Activated T-cell treated with anti-CD3 and anti-CD28 coated beads, Interleukin-2, amount 50 U/mL, for 72 hours (primary cell): ENCODE results near the gene AK9. TPM values are rescaled to one million over a fixed set of nuclear protein-coding genes. Genes with fewer than 3 reads are reported as not detected.
A peak's percentile ranks its signal among the peaks of the same experiment; 100 is the strongest.

ENCODE experiments used
- ATAC-seq, 2 donors: fragments of 150-1000 bp; cut with Tn5 transposase; replicated peaks in 1 of 2; 2 replicates each; pipeline ENCODE4 v1.10.0; 2021; ENCODE audit warnings: moderate library complexity in 2 of 2, mild to moderate bottlenecking in 1 of 2
- DNase-seq, 2 donors: peaks; one replicate each; pipeline ENCODE4 v3.0.0; 2021 to 2022; ENCODE audit warnings: mixed read lengths in 1 of 2
- H3K27ac Mint-ChIP-seq: one replicate; pipeline ENCODE4 v1.8.0; 2022; ENCODE audit warnings: mild to moderate bottlenecking, moderate library complexity, mixed read lengths
- H3K27me3 Mint-ChIP-seq: one replicate; pipeline ENCODE4 v1.8.0; 2022; ENCODE audit warnings: low read depth, mixed read lengths
- H3K36me3 Mint-ChIP-seq, 2 donors: one replicate each; pipeline ENCODE4 v1.8.0; 2022; ENCODE audit warnings: mixed read lengths in 2 of 2, mild to moderate bottlenecking in 1 of 2; ENCODE audit not compliant: insufficient read depth in 2 of 2
- H3K4me1 Mint-ChIP-seq: one replicate; pipeline ENCODE4 v1.8.0; 2022; ENCODE audit warnings: low read depth, mixed read lengths
- H3K4me3 Mint-ChIP-seq, 2 donors: one replicate each; pipeline ENCODE4 v1.8.0; 2022; ENCODE audit warnings: mild to moderate bottlenecking in 2 of 2, mixed read lengths in 2 of 2, moderate library complexity in 2 of 2
- H3K9me3 Mint-ChIP-seq, 2 donors: one replicate each; pipeline ENCODE4 v1.8.0; 2022; ENCODE audit warnings: mixed read lengths in 2 of 2
- total RNA-seq, 2 donors: library from RNA; stranded (reverse); gene quantifications; one replicate each; pipeline ENCODE4 v1.2.3, GENCODE V29; 2022

AK9 gene
- total RNA-seq, 2 donors from 2014 or later, result 6.4 to 11.5 TPM

DNA sequence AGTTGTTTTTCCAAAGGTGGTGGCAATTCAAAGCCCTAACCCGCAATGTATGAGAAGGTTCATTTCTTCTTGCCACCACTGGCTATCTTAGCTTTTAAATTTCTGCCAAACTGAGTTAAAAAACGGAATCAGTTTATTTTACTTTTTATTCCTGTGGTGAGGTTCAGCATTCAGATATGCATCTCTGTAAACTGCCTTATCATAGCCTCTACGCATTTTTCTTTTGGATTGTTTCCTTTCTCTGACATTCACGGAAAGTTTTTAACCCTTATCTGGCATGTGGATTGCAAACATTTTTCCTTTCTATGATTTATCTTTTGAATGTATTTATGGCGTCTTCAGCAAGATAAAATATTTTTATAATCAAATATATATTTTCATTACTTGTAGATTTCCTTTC, 37.7 kb downstream of the AK9 start:
- no peak overlapping the region for H3K4me3 Mint-ChIP-seq
- H3K4me1 Mint-ChIP-seq, result no peaks in the 10 kb centered on the region
- DNase-seq, result no peak
- peaks cover 0 to 1% of the 10 kb centered on the region in 2 donors for H3K36me3 Mint-ChIP-seq
- no peak for ATAC-seq
- H3K27me3 Mint-ChIP-seq, result no peaks in the 10 kb centered on the region
- H3K27ac Mint-ChIP-seq, result no peak overlapping the region
- peaks cover 0 to 2% of the 10 kb centered on the region in 2 donors for H3K9me3 Mint-ChIP-seq

- DNase-seq (no peak), ATAC-seq (no peak)
- Mint-ChIP-seq H3K4me3 (no peak overlapping the region), H3K36me3 (peaks cover 6 to 18% of the 10 kb centered on the region in 2 donors), H3K27ac (no peak overlapping the region), H3K4me1 (no peaks in the 10 kb centered on the region), H3K27me3 (no peaks in the 10 kb centered on the region), H3K9me3 (peaks cover 3 to 5% of the 10 kb centered on the region in 2 donors)
Measured at GRCh38 chr6:109644131-109644530, 46.9 kb downstream of the AK9 start.

DNA sequence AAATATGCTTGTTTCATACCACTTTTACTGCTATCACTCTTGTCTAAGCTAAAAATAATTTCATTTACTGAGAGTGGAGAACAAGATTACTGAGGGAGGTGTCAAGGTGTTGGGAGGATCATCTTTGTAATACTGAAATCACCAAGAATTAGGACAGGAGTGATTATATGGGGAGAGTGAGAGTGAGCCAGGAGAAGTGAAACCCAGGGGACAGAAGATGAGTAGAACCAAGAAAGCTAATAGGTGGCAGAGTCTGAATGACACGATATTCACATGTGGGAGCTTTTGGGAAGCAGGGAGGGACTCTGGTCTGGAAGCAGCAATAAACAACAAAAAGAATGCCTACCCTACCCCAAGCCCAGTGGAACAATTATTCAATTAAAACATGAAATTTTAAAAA, 58.6 kb downstream of the AK9 start:
- H3K9me3 Mint-ChIP-seq, result no peaks in the 10 kb centered on the region
- H3K27ac Mint-ChIP-seq, result no peak overlapping the region
- no peak overlapping the region for H3K4me3 Mint-ChIP-seq
- DNase-seq (no peak), ATAC-seq (no peak)
- H3K27me3 Mint-ChIP-seq, result no peaks in the 10 kb centered on the region
- H3K4me1 Mint-ChIP-seq, result peaks cover 17% of the 10 kb centered on the region
- H3K36me3 Mint-ChIP-seq, result no peaks in the 10 kb centered on the region

DNA sequence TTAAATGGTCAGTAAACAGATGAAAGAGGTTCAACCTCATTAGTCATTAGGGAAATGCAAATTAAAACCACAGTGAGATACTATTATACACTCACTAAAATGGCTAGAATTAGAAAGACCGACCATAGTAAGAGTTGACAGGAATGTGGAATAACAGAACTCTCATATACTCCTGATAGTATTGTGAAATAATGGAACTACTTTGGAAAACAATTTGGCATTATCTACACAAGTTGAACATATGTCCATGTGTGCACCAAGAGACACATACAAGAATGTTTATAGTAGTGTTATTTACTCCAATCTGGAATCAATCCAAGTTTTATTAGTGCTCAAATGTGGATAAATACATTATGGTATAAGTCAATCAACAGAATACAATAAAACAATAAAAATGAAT, 59.6 kb downstream of the AK9 start:
- Mint-ChIP-seq H3K9me3 (no peaks in the 10 kb centered on the region), H3K4me1 (peaks cover 17% of the 10 kb centered on the region), H3K27ac (no peak overlapping the region), H3K36me3 (no peaks in the 10 kb centered on the region), H3K4me3 (no peak overlapping the region), H3K27me3 (no peaks in the 10 kb centered on the region)
- no peak for ATAC-seq
- no peak for DNase-seq

- peaks cover 2 to 4% of the 10 kb centered on the region in 2 donors for H3K36me3 Mint-ChIP-seq
- peaks cover 17% of the 10 kb centered on the region for H3K4me1 Mint-ChIP-seq
- peaks cover 3 to 6% of the 10 kb centered on the region in 2 donors for H3K9me3 Mint-ChIP-seq
- H3K27me3 Mint-ChIP-seq, result no peaks in the 10 kb centered on the region
- ATAC-seq (peak in 1 of 2 donors; percentile 43), DNase-seq (no peak)
- H3K4me3 Mint-ChIP-seq, result no peak overlapping the region
- H3K27ac Mint-ChIP-seq, result no peak overlapping the region
Measured at GRCh38 chr6:109628158-109629000, 62.6 kb downstream of the AK9 start.

- Mint-ChIP-seq H3K4me1 (peaks cover 5% of the 10 kb centered on the region), H3K27me3 (no peaks in the 10 kb centered on the region), H3K9me3 (peaks cover 3 to 6% of the 10 kb centered on the region in 2 donors), H3K27ac (no peak overlapping the region), H3K36me3 (peaks cover 2 to 4% of the 10 kb centered on the region in 2 donors), H3K4me3 (no peak overlapping the region)
- DNase-seq (no peak), ATAC-seq (no peak)
Measured at GRCh38 chr6:109626311-109626710, 64.7 kb downstream of the AK9 start.

- DNase-seq (no peak), ATAC-seq (no peak)
- Mint-ChIP-seq H3K27ac (peak overlapping the region; percentile 79), H3K9me3 (peaks cover 3 to 6% of the 10 kb centered on the region in 2 donors), H3K36me3 (peaks cover 2 to 4% of the 10 kb centered on the region in 2 donors), H3K4me1 (peaks cover 5% of the 10 kb centered on the region), H3K4me3 (no peak overlapping the region), H3K27me3 (no peaks in the 10 kb centered on the region)
Measured at GRCh38 chr6:109625199-109625598, 65.8 kb downstream of the AK9 start.

GRCh38 chr6:109623288-109623687, 67.7 kb downstream of the AK9 start:
- no peaks in the 10 kb centered on the region for H3K27me3 Mint-ChIP-seq
- no peak overlapping the region for H3K4me3 Mint-ChIP-seq
- peaks cover 2 to 4% of the 10 kb centered on the region in 2 donors for H3K36me3 Mint-ChIP-seq
- H3K9me3 Mint-ChIP-seq, result peaks cover 3 to 6% of the 10 kb centered on the region in 2 donors
- H3K27ac Mint-ChIP-seq, result no peak overlapping the region
- peaks cover 3% of the 10 kb centered on the region for H3K4me1 Mint-ChIP-seq
- no peak for DNase-seq
- ATAC-seq, result no peak

DNA sequence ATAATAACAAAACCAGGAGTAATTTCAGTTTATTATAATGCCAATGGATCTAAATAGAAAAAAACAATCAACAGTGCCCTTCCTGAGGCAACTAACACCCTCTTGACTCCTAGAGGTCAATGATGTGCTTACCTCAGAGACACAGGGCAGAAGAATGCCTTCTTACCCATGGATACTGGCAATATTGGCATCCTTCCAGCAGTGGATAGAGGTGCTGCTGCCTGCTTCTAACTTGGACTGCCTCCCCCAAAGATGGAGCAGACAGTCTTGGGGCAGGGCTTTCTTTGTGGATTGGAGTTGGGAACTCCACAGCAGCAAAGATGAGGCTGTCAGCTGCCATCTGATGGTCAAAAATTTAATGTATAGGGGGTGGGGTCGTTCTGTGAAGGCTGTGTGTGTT, 78.7 kb downstream of the AK9 start:
- ATAC-seq, result no peak
- DNase-seq, result no peak
- Mint-ChIP-seq H3K4me3 (no peak overlapping the region), H3K27ac (no peak overlapping the region), H3K27me3 (no peaks in the 10 kb centered on the region), H3K9me3 (no peaks in the 10 kb centered on the region), H3K4me1 (peaks cover 7% of the 10 kb centered on the region), H3K36me3 (peaks cover 0 to 3% of the 10 kb centered on the region in 2 donors)

DNA sequence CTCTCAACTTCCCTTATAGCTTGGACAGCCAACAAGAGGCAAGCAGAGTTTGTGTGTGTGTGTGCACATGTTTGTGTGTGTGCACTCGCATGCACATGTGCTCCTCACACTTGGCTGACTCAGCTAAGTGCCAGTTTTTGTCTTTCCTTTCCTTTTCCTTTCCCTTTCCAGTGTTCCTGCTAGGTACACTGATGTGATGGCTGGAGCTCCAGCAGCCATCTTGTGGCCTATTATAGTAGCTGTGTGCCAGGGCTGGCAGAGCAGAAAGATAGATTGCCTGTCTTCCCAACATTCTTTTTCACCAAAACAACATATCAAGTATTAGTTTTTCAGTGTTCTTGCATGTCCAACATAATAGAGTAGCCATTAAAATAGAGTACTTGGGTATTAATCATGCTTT, 79.5 kb downstream of the AK9 start:
- Mint-ChIP-seq H3K4me3 (no peak overlapping the region), H3K36me3 (peaks cover 0 to 3% of the 10 kb centered on the region in 2 donors), H3K27ac (no peak overlapping the region), H3K4me1 (peaks cover 7% of the 10 kb centered on the region), H3K27me3 (no peaks in the 10 kb centered on the region), H3K9me3 (no peaks in the 10 kb centered on the region)
- ATAC-seq, result no peak
- DNase-seq, result no peak

- Mint-ChIP-seq H3K27ac (no peak overlapping the region), H3K27me3 (no peaks in the 10 kb centered on the region), H3K9me3 (no peaks in the 10 kb centered on the region), H3K4me1 (peaks cover 13% of the 10 kb centered on the region), H3K4me3 (peak overlapping the region in 1 of 2 donors; percentile 38), H3K36me3 (peaks cover 0 to 3% of the 10 kb centered on the region in 2 donors)
- ATAC-seq (no peak), DNase-seq (no peak)
Measured at GRCh38 chr6:109610590-109610989, 80.4 kb downstream of the AK9 start.

DNA sequence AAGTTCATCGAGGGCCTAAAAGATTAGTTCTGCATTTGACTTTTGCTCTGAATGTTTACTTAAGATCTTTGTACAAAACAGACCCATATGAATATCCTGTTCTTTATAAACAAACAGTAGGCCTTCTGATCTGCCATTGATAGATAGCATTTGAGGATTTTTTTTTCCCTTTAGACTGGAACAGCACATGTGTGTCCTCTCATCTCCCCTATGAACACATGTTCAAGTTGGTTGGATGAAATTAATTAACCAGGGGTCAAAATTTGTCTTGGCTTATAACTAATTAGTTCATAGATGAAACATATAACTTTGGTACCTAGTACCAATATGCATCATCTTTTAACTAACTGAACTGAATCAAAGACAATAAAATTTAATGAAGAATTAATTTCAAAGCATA, 81.3 kb downstream of the AK9 start:
- no peak for ATAC-seq
- Mint-ChIP-seq H3K4me1 (peaks cover 13% of the 10 kb centered on the region), H3K4me3 (no peak overlapping the region), H3K27me3 (no peaks in the 10 kb centered on the region), H3K9me3 (no peaks in the 10 kb centered on the region), H3K27ac (no peak overlapping the region), H3K36me3 (peaks cover 2 to 3% of the 10 kb centered on the region in 2 donors)
- no peak for DNase-seq

DNA sequence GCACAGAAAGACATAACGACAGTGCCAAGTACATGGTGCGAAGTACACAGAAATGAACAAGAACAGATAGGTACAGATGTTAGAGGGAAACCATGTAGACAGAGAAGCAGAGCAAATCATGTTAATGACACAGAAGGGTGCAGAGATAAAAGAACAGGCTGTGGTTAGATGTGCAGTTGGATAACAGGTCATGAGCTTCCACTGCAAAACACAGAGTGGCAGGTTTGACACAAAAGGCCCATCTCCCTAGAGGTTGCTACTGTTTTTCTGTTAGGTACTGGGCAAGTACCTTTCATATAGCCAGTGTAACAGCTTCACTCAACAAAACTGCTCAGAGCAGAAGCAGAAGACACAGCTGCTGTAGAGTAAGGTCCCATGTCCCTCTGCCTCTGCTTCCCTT, 84.6 kb downstream of the AK9 start:
- ATAC-seq (peak in 1 of 2 donors; percentile 61), DNase-seq (no peak)
- no peak overlapping the region for H3K27ac Mint-ChIP-seq

DNA sequence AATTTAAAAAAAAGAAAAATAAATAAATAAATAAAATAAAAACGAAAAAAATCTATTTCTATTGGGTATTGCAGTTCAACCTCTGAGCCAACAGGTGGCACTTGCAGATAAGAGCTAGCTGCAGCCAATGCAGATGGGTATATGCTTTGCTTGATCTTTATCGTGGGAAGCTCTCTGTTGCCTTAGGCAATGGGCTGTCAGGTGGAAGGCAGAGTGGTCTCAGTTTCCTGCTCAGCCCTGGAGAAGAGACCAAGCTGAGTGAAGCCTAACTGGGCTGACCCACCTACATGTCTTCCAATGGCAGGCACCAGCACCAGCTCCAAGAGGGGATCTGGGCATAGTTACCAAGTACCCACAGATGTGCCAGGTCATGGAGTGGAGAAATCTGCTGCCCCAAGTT, 95.0 kb downstream of the AK9 start:
- DNase-seq, result peak in 1 of 2 donors; percentile 17
- Mint-ChIP-seq H3K9me3 (peaks cover 0 to 5% of the 10 kb centered on the region in 2 donors), H3K4me1 (peaks cover 5% of the 10 kb centered on the region), H3K27ac (no peak overlapping the region), H3K27me3 (no peaks in the 10 kb centered on the region), H3K4me3 (no peak overlapping the region), H3K36me3 (peaks cover 5 to 14% of the 10 kb centered on the region in 2 donors)
- ATAC-seq, result peak in 1 of 2 donors; percentile 62

More for the DNA sequence above, 84.6 kb downstream of the AK9 start:
- Mint-ChIP-seq H3K4me1 (peaks cover 13% of the 10 kb centered on the region), H3K36me3 (peaks cover 5 to 6% of the 10 kb centered on the region in 2 donors), H3K9me3 (peaks cover 2 to 6% of the 10 kb centered on the region in 2 donors), H3K27me3 (no peaks in the 10 kb centered on the region), H3K4me3 (no peak overlapping the region)
